ENCODE measurements around the gene PTGR1.

DNA sequence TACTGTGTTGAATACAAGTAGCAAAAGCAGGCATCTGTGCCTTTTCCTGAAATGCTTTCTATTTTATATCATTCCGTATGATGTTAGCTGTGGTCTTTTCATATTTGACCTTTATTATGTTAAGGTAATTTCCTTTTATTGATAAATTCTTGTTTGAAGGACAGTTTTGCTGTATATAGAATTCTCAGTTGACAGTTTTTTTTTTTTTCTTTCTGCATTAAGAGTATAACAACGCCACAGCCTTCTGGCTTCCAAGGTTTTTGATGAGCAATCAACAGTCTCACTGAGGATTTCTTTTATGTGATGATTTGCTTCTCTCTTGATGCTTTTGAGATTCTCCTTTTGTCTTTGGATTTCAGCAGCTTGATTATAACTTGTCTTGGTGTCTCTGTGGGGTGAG is 50.8 kb downstream of the PTGR1 start:
- TF ChIP-seq, protein P1, sequence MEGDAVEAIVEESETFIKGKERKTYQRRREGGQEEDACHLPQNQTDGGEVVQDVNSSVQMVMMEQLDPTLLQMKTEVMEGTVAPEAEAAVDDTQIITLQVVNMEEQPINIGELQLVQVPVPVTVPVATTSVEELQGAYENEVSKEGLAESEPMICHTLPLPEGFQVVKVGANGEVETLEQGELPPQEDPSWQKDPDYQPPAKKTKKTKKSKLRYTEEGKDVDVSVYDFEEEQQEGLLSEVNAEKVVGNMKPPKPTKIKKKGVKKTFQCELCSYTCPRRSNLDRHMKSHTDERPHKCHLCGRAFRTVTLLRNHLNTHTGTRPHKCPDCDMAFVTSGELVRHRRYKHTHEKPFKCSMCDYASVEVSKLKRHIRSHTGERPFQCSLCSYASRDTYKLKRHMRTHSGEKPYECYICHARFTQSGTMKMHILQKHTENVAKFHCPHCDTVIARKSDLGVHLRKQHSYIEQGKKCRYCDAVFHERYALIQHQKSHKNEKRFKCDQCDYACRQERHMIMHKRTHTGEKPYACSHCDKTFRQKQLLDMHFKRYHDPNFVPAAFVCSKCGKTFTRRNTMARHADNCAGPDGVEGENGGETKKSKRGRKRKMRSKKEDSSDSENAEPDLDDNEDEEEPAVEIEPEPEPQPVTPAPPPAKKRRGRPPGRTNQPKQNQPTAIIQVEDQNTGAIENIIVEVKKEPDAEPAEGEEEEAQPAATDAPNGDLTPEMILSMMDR (IDR thresholded peaks at IDR 0.05) = no peak
- TF ChIP-seq POLR2A (IDR thresholded peaks at IDR 0.05) = no peak
